HuH-7.5 (cell line): ENCODE measurements around the gene RAVER1.

Source experiments
- DNase-seq: peaks from one replicate; pipeline ENCODE4 v3.0.0; 2011; ENCODE audit warnings: low spot score

RAVER1 gene

GRCh38 chr19:10268071-10268470 is 65.3 kb downstream of the RAVER1 start:
- no peak for DNase-seq

DNA sequence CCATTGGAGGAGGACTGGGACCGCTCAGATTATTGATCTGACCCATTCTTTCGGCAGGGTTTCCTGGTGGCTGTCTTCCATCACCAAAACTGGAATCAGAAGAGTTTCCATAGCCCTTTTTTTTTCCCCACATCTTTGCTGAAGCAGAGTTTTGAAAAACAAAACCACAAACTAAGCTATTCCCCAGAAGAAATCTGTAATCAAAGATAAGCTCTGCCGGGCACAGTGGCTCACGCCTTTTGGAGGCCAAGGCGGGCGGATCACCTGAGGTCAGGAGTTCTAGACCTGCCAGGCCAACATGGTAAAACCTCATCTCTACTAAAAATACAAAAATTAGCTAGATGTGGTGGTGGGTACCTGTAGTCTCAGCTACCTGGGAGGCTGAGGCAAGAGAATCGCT is 66.6 kb downstream of the RAVER1 start:
- DNase-seq, result no peak
